Transverse colon (tissue), 4 donors: ENCODE results near the gene TCHP. TPM values are rescaled to one million over a fixed set of nuclear protein-coding genes. Genes with fewer than 3 reads are reported as not detected.

Experiments
- DNase-seq: peaks from one replicate; pipeline ENCODE4 v3.0.0-alpha.2; 2019
- H3K27ac ChIP-seq, 4 donors: fragments of 200-600 bp; sonication (generic); 2 replicates each; pipeline ENCODE4 v1.5.1; 2016 to 2018; ENCODE audit warnings: inconsistent platforms in 4 of 4
- H3K27me3 ChIP-seq: fragments of 200-600 bp; sonication (generic); 2 replicates; pipeline ENCODE4 v1.5.1; 2017; ENCODE audit warnings: inconsistent platforms
- H3K36me3 ChIP-seq, 4 donors: fragments of 200-600 bp; sonication (generic); 2 replicates each; pipeline ENCODE4 v1.5.1; 2017 to 2019; ENCODE audit warnings: inconsistent platforms in 4 of 4
- H3K4me1 ChIP-seq, 4 donors: fragments of 200-600 bp; sonication (generic); 2 replicates each; pipeline ENCODE4 v1.5.1; 2017 to 2020; ENCODE audit warnings: inconsistent platforms in 4 of 4
- H3K4me3 ChIP-seq, 4 donors: fragments of 200-600 bp; sonication (generic); 1 replicate in 1 of 4; 2 replicates in 3 of 4; pipeline versions ENCODE4 v1.5.1 to v1.6.1; 2017 to 2019; ENCODE audit warnings: inconsistent platforms in 4 of 4
- H3K9me3 ChIP-seq, 2 donors: fragments of 200-600 bp; sonication (generic); 2 replicates each; pipeline ENCODE4 v1.5.1; 2017 to 2019; ENCODE audit warnings: inconsistent platforms in 2 of 2
- EP300 ChIP-seq: sonication (generic); formaldehyde crosslinking; IDR thresholded peaks from one replicate; pipeline ENCODE4 v1.6.1; 2017; ENCODE audit warnings: antibody characterized with exemption, low read depth
- POLR2A ChIP-seq: fragments of 450-650 bp; IDR thresholded peaks from one replicate; pipeline ENCODE4 v1.6.1; 2016; ENCODE audit warnings: antibody characterized with exemption, mild to moderate bottlenecking, moderate library complexity
- POLR2AphosphoS5 ChIP-seq, 3 donors: sonication (generic); formaldehyde crosslinking; IDR thresholded peaks; one replicate each; pipeline ENCODE4 v1.6.1; 2016; ENCODE audit warnings: antibody characterized with exemption in 3 of 3
- WGBS, 2 donors: methylation state at CpG; one replicate each; pipeline ENCODE4 v1.1.5; 2018; ENCODE audit warnings: low coverage in 1 of 2; 5-methylcytosine and 5-hydroxymethylcytosine counted together
- in situ Hi-C, 4 donors: fragments of 200-750 bp; cut with MboI; loops; one replicate each; pipeline versions ENCODE4 v1.15.0 to v1.15.1; 2017; ENCODE audit warnings: low sequenced_read_pairs in 3 of 4, low pct_ligation_motif_present in 1 of 4, low pct_unique_long_range_greater_than_20kb in 1 of 4
- intact Hi-C: fragments of 100-400 bp; cut with DNase I; formaldehyde crosslinking; loops from one replicate; pipeline ENCODE4 v1.15.1; 2023; ENCODE audit warnings: low total_unique reads
- total RNA-seq, 4 donors: library from RNA; depleted of rRNA; stranded (reverse); fragments of >200 nt; gene quantifications; one replicate each; pipeline ENCODE4 v1.1.0, GENCODE V29; 2016
- TF ChIP-seq, protein P1 (sequence below), 5 experiments: fragments of 200-600 bp in 3 of 5; fragments of 450-650 bp in 2 of 5; sonication (generic) in 3 of 5; IDR thresholded peaks; 1 replicate in 2 of 5; 2 replicates in 3 of 5; pipeline ENCODE4 v1.5.1; 2016 to 2017; ENCODE audit warnings: antibody characterized with exemption in 5 of 5, inconsistent platforms in 3 of 5, mild to moderate bottlenecking in 2 of 5, moderate library complexity in 1 of 5

TCHP gene
- total RNA-seq, 4 donors from 2014 or later: 27.5 to 54.7 (median 30.7) TPM

- no peaks in the 10 kb centered on the region for H3K9me3 ChIP-seq
- intact Hi-C loops (no loop called here), in situ Hi-C loops (loop anchor here in 1 of 4 donors (10.0 kb wide), 1 partner anchor 73 kb away; no protein-coding TSS in a partner anchor)
- peak overlapping the region in 1 of 4 donors; percentile 91 for H3K4me3 ChIP-seq
- H3K27ac ChIP-seq: no peak overlapping the region
- H3K36me3 ChIP-seq: no peaks in the 10 kb centered on the region
- TF ChIP-seq EP300 (no peak), POLR2AphosphoS5 (IDR thresholded peaks at IDR 0.05) (no peak), POLR2A (no peak)
- TF ChIP-seq, protein P1, sequence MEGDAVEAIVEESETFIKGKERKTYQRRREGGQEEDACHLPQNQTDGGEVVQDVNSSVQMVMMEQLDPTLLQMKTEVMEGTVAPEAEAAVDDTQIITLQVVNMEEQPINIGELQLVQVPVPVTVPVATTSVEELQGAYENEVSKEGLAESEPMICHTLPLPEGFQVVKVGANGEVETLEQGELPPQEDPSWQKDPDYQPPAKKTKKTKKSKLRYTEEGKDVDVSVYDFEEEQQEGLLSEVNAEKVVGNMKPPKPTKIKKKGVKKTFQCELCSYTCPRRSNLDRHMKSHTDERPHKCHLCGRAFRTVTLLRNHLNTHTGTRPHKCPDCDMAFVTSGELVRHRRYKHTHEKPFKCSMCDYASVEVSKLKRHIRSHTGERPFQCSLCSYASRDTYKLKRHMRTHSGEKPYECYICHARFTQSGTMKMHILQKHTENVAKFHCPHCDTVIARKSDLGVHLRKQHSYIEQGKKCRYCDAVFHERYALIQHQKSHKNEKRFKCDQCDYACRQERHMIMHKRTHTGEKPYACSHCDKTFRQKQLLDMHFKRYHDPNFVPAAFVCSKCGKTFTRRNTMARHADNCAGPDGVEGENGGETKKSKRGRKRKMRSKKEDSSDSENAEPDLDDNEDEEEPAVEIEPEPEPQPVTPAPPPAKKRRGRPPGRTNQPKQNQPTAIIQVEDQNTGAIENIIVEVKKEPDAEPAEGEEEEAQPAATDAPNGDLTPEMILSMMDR (IDR thresholded peaks at IDR 0.05): no peak
- no peaks in the 10 kb centered on the region for H3K27me3 ChIP-seq
- peaks cover 34 to 76% (median 47%) of the 10 kb centered on the region in 4 donors for H3K4me1 ChIP-seq
- no peak for DNase-seq
- 58 to 83% methylated on average over 4 to 10 of the region's 10 CpGs for WGBS, 2 donors
These were observed 22.4 kb upstream of the TCHP start for GRCh38 chr12:109877504-109878246.

DNA sequence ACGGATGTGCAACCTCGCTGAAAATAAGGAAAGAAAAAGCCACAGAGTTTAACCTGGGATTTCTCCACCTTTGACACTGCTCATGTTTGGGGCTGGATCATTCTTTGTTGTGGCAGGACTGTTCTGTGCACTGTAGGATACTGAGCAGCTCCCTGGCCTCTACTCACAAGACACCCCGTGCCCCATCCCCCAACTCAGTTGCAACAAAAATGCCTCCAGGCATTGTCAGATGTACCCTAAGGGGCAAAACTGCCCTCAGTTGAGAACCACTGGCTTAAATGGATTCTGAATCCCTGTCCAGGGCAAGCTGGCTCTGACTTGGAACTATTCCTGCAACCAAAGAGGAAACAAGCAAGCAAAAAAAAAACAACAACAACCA is 21.8 kb upstream of the TCHP start:
- Histone ChIP-seq H3K27me3 (no peaks in the 10 kb centered on the region), H3K4me3 (peak overlapping the region in 1 of 4 donors; percentile 91), H3K27ac (no peak overlapping the region), H3K36me3 (no peaks in the 10 kb centered on the region), H3K4me1 (peaks cover 34 to 70% (median 45%) of the 10 kb centered on the region in 4 donors), H3K9me3 (no peaks in the 10 kb centered on the region)
- in situ Hi-C loops: loop anchor here in 1 of 4 donors (10.0 kb wide), 1 partner anchor 73 kb away; no protein-coding TSS in a partner anchor
- WGBS, 2 donors: 77% methylated on average over 3 of the region's 3 CpGs; no CpG with 5 or more reads in 1 of the 2 donors
- TF ChIP-seq, protein P1 (IDR thresholded peaks at IDR 0.05): no peak
- no peak for TF ChIP-seq POLR2AphosphoS5 (IDR thresholded peaks at IDR 0.05)
- TF ChIP-seq POLR2A: no peak
- TF ChIP-seq EP300: no peak
- DNase-seq: no peak
- intact Hi-C loops: no loop called here

DNA sequence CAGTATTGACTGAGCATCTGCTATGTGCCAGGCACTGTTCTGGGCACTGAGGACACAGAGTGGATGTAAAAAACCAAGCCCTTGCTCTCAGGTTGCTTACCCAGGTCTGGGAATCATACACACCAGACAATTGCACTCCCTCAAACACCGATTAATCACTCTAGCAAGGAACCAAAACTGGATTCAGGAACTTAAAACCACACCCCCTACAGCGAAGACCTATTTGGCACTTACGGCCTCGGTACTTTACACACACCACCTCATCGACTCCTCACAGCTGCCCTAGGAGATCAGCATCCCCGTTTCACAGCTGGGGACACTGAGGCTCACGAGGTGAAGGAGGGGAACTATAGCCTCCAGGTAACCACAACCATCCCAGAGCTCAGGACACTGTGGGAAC is 21.3 kb upstream of the TCHP start:
- no peak for DNase-seq
- intact Hi-C loops: no loop called here
- 36% methylated on average over 7 of the region's 7 CpGs; no CpG with 5 or more reads in 1 of the 2 donors for WGBS, 2 donors
- Histone ChIP-seq H3K4me3 (peak overlapping the region; percentile 66 to 92 (median 85)), H3K4me1 (peaks cover 33 to 65% (median 42%) of the 10 kb centered on the region in 4 donors), H3K36me3 (no peaks in the 10 kb centered on the region), H3K9me3 (no peaks in the 10 kb centered on the region), H3K27ac (peak overlapping the region; percentile 83 to 89 (median 84)), H3K27me3 (no peaks in the 10 kb centered on the region)
- no peak for TF ChIP-seq POLR2A
- in situ Hi-C loops: loop anchor here in 1 of 4 donors (10.0 kb wide), 1 partner anchor 74 kb away; no protein-coding TSS in a partner anchor

GRCh38 chr12:109879351-109880042 is 20.6 kb upstream of the TCHP start:
- 9 to 13% methylated on average over 7 to 13 of the region's 13 CpGs for WGBS, 2 donors

More at GRCh38 chr12:109879351-109880042, 20.6 kb upstream of the TCHP start:
- in situ Hi-C loops: loop anchor here in 2 of 4 donors (10.0 kb wide), 1 partner anchor 75 kb away; no protein-coding TSS in a partner anchor
- H3K4me3 ChIP-seq: peak overlapping the region; percentile 66 to 92 (median 85)
- H3K27me3 ChIP-seq: no peaks in the 10 kb centered on the region
- intact Hi-C loops: loop anchor here (1.0 kb wide), 1 partner anchor 74 kb away; no protein-coding TSS in a partner anchor
- H3K9me3 ChIP-seq: no peaks in the 10 kb centered on the region
- no peak for TF ChIP-seq EP300
- TF ChIP-seq POLR2AphosphoS5 (IDR thresholded peaks at IDR 0.05): no peak
- TF ChIP-seq, protein P1 (IDR thresholded peaks at IDR 0.05): no peak
- no peak for TF ChIP-seq POLR2A
- H3K27ac ChIP-seq: peak overlapping the region; percentile 83 to 89 (median 84)
- H3K36me3 ChIP-seq: no peaks in the 10 kb centered on the region
- H3K4me1 ChIP-seq: peaks cover 26 to 57% (median 38%) of the 10 kb centered on the region in 4 donors
- no peak for DNase-seq
